Right atrium auricular region (tissue), 2 donors: ENCODE results near the gene CEP70. TPM values are rescaled to one million over a fixed set of nuclear protein-coding genes. Genes with fewer than 3 reads are reported as not detected.

Experiments used
- DNase-seq: peaks from one replicate; pipeline ENCODE4 v3.0.0-alpha.2; 2019; ENCODE audit warnings: low spot score
- H3K27ac ChIP-seq, 2 donors: fragments of 200-600 bp; sonication (generic); 1 replicate in 1 of 2; 2 replicates in 1 of 2; pipeline ENCODE4 v1.5.1; 2016 to 2019
- H3K27me3 ChIP-seq, 2 donors: fragments of 200-600 bp; sonication (generic); one replicate each; pipeline versions ENCODE4 v1.5.1 to v1.6.0; 2017 to 2019
- H3K36me3 ChIP-seq: fragments of 200-600 bp; sonication (generic); one replicate; pipeline ENCODE4 v1.5.1; 2016
- H3K4me1 ChIP-seq, 2 donors: fragments of 200-600 bp; sonication (generic); one replicate each; pipeline versions ENCODE4 v1.5.1 to v1.6.0; 2017 to 2019
- H3K4me3 ChIP-seq, 2 donors: fragments of 200-600 bp; sonication (generic); 1 replicate in 1 of 2; 2 replicates in 1 of 2; pipeline ENCODE4 v1.5.1; 2017 to 2019; ENCODE audit warnings: mild to moderate bottlenecking in 1 of 2, moderate library complexity in 1 of 2
- H3K9me3 ChIP-seq, 2 donors: fragments of 200-600 bp; sonication (generic); one replicate each; pipeline ENCODE4 v1.5.1; 2019
- CTCF ChIP-seq, 2 donors: fragments of 200-600 bp; sonication (generic); IDR thresholded peaks; one replicate each; pipeline ENCODE4 v1.5.1; 2019; ENCODE audit warnings: antibody characterized with exemption in 2 of 2
- total RNA-seq, 2 donors: library from RNA; depleted of rRNA; stranded (reverse); fragments of >200 nt; gene quantifications; one replicate each; pipeline ENCODE4 v1.1.0, GENCODE V29; 2016

The CEP70 gene
- total RNA-seq, 2 donors from 2014 or later, result 18.9 to 24.3 TPM

- Histone ChIP-seq H3K9me3 (no peaks in the 10 kb centered on the region), H3K27me3 (no peaks in the 10 kb centered on the region), H3K36me3 (no peaks in the 10 kb centered on the region), H3K4me3 (no peak overlapping the region), H3K27ac (no peak overlapping the region), H3K4me1 (no peaks in the 10 kb centered on the region)
- DNase-seq, result no peak
- no peak for TF ChIP-seq CTCF (IDR thresholded peaks at IDR 0.05)
Observed at GRCh38 chr3:138450704-138451424, 143.2 kb downstream of the CEP70 start.

GRCh38 chr3:138450181-138450580 is 143.9 kb downstream of the CEP70 start:
- no peak for TF ChIP-seq CTCF (IDR thresholded peaks at IDR 0.05)
- Histone ChIP-seq H3K27me3 (no peaks in the 10 kb centered on the region), H3K4me1 (no peaks in the 10 kb centered on the region), H3K36me3 (no peaks in the 10 kb centered on the region), H3K9me3 (no peaks in the 10 kb centered on the region), H3K27ac (no peak overlapping the region), H3K4me3 (no peak overlapping the region)
- no peak for DNase-seq

- Histone ChIP-seq H3K9me3 (no peaks in the 10 kb centered on the region), H3K4me3 (no peak overlapping the region), H3K27me3 (no peaks in the 10 kb centered on the region), H3K36me3 (no peaks in the 10 kb centered on the region), H3K27ac (no peak overlapping the region), H3K4me1 (no peaks in the 10 kb centered on the region)
- no peak for TF ChIP-seq CTCF (IDR thresholded peaks at IDR 0.05)
- DNase-seq, result no peak
Observed at GRCh38 chr3:138449490-138449889, 144.6 kb downstream of the CEP70 start.

- no peak for TF ChIP-seq CTCF (IDR thresholded peaks at IDR 0.05)
Observed at GRCh38 chr3:138448631-138449030, 145.4 kb downstream of the CEP70 start.

GRCh38 chr3:138445654-138446053 is 148.4 kb downstream of the CEP70 start:
- no peak for DNase-seq
- no peak overlapping the region for H3K4me3 ChIP-seq
- H3K9me3 ChIP-seq, result no peaks in the 10 kb centered on the region
- H3K27me3 ChIP-seq, result no peaks in the 10 kb centered on the region
- TF ChIP-seq CTCF (IDR thresholded peaks at IDR 0.05), result no peak
- H3K27ac ChIP-seq, result no peak overlapping the region
- peaks cover 0 to 6% of the 10 kb centered on the region in 2 donors for H3K4me1 ChIP-seq
- H3K36me3 ChIP-seq, result no peaks in the 10 kb centered on the region

More at GRCh38 chr3:138448631-138449030, 145.4 kb downstream of the CEP70 start:
- no peak for DNase-seq
- no peaks in the 10 kb centered on the region for H3K27me3 ChIP-seq
- no peak overlapping the region for H3K27ac ChIP-seq
- H3K36me3 ChIP-seq, result no peaks in the 10 kb centered on the region
- H3K4me3 ChIP-seq, result no peak overlapping the region
- H3K9me3 ChIP-seq, result no peaks in the 10 kb centered on the region
- H3K4me1 ChIP-seq, result no peaks in the 10 kb centered on the region

GRCh38 chr3:138445236-138445635 is 148.8 kb downstream of the CEP70 start:
- no peak for TF ChIP-seq CTCF (IDR thresholded peaks at IDR 0.05)
- H3K9me3 ChIP-seq, result no peaks in the 10 kb centered on the region

More at GRCh38 chr3:138445236-138445635, 148.8 kb downstream of the CEP70 start:
- no peak for DNase-seq
- Histone ChIP-seq H3K4me3 (no peak overlapping the region), H3K4me1 (peaks cover 0 to 7% of the 10 kb centered on the region in 2 donors), H3K27me3 (no peaks in the 10 kb centered on the region), H3K27ac (no peak overlapping the region), H3K36me3 (no peaks in the 10 kb centered on the region)
